ENCODE measurements around the gene C9orf152.
"Not testable (repeated sequence)": the region's sequence is repeated elsewhere in the genome, so short reads cannot be mapped to it uniquely, and the experiment has no call there.

C9orf152 gene

GRCh38 chr9:110214090-110214489, 6.1 kb upstream of the C9orf152 start:
- no peak for DNase-seq

- no peak for DNase-seq
Observed at GRCh38 chr9:110213413-110214044, 5.6 kb upstream of the C9orf152 start.

GRCh38 chr9:110207071-110207641, 803 bp downstream of the C9orf152 start:
- DNase-seq: no peak

DNA sequence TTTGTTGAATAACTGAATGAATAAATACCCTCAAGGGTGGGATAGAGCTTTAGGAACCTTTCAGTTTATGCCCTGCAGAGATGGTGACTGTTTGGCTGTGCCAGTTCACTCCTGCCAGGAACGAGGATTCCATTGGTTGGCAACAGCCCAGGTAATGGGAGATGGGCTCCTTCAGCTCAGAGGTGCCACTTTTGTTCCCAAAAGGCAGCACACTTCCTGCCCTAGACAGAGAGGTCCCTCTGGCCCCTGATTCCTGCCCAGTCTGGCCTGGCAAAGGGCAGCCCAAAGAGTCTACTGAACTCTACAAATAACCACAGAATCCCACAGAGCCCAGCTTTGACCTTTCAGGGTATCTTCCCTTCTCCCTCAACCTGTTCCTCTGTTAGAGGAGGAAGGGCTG, 1.6 kb downstream of the C9orf152 start:
- no peak for DNase-seq

GRCh38 chr9:110205612-110206011, 2.3 kb downstream of the C9orf152 start:
- not testable (repeated sequence) for DNase-seq

- no peak for DNase-seq
Observed at GRCh38 chr9:110202232-110202631, 5.7 kb downstream of the C9orf152 start.

GRCh38 chr9:110199643-110200042, 8.3 kb downstream of the C9orf152 start:
- no peak for DNase-seq

- DNase-seq: no peak
Observed at GRCh38 chr9:110198357-110198756, 9.6 kb downstream of the C9orf152 start.

GRCh38 chr9:110197330-110198187, 10.4 kb downstream of the C9orf152 start:
- DNase-seq: no peak

- not testable (repeated sequence) for DNase-seq
Observed at GRCh38 chr9:110196084-110196499, 11.9 kb downstream of the C9orf152 start.

- DNase-seq: no peak
Observed at GRCh38 chr9:110192531-110193261, 15.3 kb downstream of the C9orf152 start.

- no peak for DNase-seq
Observed at GRCh38 chr9:110191615-110192014, 16.3 kb downstream of the C9orf152 start.

- no peak for DNase-seq
Observed at GRCh38 chr9:110189559-110190320, 18.2 kb downstream of the C9orf152 start.

DNA sequence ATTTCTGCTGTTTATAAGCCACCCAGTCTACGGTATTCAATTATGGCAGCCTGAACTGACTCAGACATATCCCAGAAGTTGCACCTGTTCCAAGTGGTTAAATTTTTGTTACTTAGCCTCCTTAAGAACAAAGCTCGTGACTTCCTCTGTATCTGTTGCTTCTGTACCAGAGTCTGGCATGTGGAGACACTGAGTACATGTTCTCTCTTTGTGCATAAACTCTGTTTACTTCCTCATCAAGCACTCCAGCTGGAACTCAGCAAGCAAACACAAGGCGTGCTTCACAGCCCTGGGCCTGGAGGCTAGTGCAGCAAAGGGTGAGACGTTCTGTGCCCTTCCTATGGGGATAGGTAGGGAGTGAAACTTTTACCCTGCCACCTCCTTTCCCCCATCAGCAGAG, 19.0 kb downstream of the C9orf152 start:
- no peak for DNase-seq

- DNase-seq: no peak
Observed at GRCh38 chr9:110188101-110188500, 19.9 kb downstream of the C9orf152 start.

DNA sequence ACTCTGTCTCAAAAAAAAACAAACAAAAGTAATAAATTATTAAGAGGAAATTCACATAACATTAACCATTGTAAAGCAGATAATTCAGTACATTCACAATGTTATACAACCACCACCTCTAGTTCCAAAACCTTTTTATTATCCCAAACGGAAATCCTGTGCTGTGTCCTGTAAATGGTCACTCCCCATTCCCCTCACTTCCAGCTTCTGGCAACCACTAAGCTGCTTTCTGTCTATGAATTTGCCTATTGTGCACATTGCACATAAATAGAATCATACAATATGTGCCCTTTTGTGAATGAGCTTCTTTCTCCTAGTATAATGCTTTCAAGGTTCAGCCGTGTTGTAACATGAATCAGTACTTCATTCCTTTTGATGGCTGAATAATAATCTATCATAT, 20.8 kb downstream of the C9orf152 start:
- DNase-seq: no peak

DNA sequence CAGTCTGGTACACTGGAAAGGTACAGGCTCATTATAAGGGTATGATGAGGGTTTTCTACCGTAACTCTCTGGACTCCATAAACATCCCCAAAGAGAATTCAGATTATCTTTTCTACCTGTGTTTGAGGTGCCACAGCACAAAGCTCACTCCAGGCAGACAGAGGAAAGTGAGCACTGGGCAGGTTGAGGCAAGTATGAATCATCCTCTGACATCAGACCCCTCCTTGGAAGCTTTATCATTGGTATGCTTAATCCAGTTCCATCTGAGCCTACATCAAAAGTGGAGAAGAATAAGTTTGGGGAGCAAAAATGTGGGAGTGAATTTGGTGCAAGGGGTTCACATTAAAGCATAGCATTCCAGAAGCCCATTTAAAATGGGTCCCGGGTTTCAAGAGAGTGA, 21.7 kb downstream of the C9orf152 start:
- no peak for DNase-seq

DNA sequence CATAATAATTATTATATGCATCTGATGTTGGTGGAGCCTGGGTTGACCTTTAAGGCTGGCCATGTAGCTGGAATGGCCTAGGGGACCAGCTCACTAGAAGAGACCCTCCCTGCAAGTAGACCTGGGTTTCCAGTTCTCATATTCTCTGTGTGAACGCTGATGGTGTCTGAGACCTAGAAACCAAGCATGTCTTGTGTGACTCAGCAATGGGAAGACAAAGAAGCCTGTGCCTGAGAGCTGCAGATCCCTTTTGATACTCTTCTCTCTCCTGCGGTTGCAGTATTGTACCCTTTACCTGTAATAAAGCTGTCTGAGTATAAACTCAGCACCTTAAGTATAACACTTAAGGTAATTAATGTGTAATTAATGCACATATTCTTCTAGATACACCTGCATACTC, 22.2 kb downstream of the C9orf152 start:
- DNase-seq: no peak

GRCh38 chr9:110183208-110184145, 24.5 kb downstream of the C9orf152 start:
- DNase-seq: no peak

DNA sequence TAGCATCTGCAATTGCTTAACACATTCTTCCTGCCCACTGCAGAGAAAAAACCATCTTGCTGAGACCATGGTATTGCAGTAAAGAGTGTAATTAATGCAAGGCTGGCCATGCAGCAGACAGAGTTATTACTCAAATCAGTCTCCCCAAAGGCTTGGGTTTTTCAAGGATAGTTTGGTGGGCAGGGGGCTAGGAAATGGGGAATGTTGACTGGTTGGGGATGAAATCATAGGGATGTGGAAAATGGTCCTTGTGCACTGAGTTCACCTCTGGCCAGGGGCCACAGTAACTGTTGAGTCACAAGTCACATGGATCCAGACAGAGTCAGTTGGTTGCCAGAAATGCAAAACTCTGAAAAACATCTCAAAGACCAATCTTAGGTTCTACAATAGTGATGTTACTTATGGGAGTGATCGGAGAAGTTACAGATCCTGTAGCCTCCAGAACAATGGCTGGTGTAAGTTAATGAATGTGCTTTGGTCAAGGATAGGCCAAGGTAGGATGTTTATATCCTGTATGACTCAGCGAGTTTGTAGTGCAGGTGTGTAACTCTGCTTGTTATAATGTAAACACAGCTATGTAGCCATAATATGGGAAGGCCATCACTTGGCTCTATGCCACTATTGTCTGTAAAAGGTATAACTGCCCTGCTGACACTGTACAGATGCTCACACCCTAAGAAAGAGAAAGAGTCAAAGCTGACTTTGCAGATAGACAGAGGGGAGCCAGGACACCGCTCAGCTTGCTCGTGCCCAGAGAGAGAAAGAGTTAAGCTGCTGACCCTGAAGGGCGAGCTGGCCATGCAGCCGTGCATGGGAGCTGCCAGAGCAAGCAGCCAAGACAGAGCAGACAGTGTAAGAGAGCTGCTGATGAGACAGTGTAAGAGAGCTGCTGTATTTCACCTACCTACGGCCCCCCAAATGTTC, 27.2 kb downstream of the C9orf152 start:
- no peak for DNase-seq

Measured in activated T-cell treated with anti-CD3 and anti-CD28 coated beads, Interleukin-2, amount 50 U/mL, for 1 hour (primary cell).